Type B pancreatic cell (in vitro differentiated cells): ENCODE data around the gene KRT23. TPM values are rescaled to one million over a fixed set of nuclear protein-coding genes. Genes with fewer than 3 reads are reported as not detected.

ENCODE experiments used
- DNase-seq: peaks from one replicate; pipeline ENCODE4 v3.0.0; 2021; ENCODE audit warnings: mixed read lengths; ENCODE audit not compliant: unreplicated experiment; ENCODE audit errors: extremely low spot score
- H3K27ac Mint-ChIP-seq: 2 replicates; pipeline ENCODE4 v1.8.0; 2021; ENCODE audit warnings: mild to moderate bottlenecking, mixed read lengths
- H3K27me3 Mint-ChIP-seq: 2 replicates; pipeline ENCODE4 v1.8.0; 2021; ENCODE audit warnings: mixed read lengths
- H3K36me3 Mint-ChIP-seq: 2 replicates; pipeline ENCODE4 v1.8.0; 2021; ENCODE audit warnings: mixed read lengths
- H3K4me1 Mint-ChIP-seq: one replicate; pipeline ENCODE4 v1.8.0; 2021; ENCODE audit warnings: mixed read lengths; ENCODE audit not compliant: unreplicated experiment
- H3K4me3 Mint-ChIP-seq: 2 replicates; pipeline ENCODE4 v1.8.0; 2021; ENCODE audit warnings: mild to moderate bottlenecking, mixed read lengths
- H3K9me3 Mint-ChIP-seq: 2 replicates; pipeline ENCODE4 v1.8.0; 2021; ENCODE audit warnings: mixed read lengths
- CTCF ChIP-seq: fragments of 200-600 bp; sonication (generic); conservative IDR thresholded peaks from 2 replicates; pipeline ENCODE4 v1.5.0; 2021; ENCODE audit warnings: antibody characterized with exemption, mild to moderate bottlenecking
- total RNA-seq: library from RNA; stranded (reverse); gene quantifications from 2 replicates; pipeline ENCODE4 v1.2.1, GENCODE V29; 2021; ENCODE audit warnings: low replicate concordance

The KRT23 gene
- total RNA-seq, 1 donor from 2014 or later: 49.7 TPM

GRCh38 chr17:40909755-40910154 is 27.7 kb downstream of the KRT23 start:
- no peak for TF ChIP-seq CTCF
- Mint-ChIP-seq H3K9me3 (no peaks in the 10 kb centered on the region), H3K4me3 (peak overlapping the region; percentile 46), H3K4me1 (peaks cover 22% of the 10 kb centered on the region), H3K27me3 (no peaks in the 10 kb centered on the region), H3K36me3 (no peaks in the 10 kb centered on the region), H3K27ac (peak overlapping the region; percentile 94)
- no peak for DNase-seq

- Mint-ChIP-seq H3K27me3 (peaks cover 3% of the 10 kb centered on the region), H3K27ac (peak overlapping the region; percentile 94), H3K4me1 (peaks cover 25% of the 10 kb centered on the region), H3K4me3 (peak overlapping the region; percentile 43), H3K36me3 (peaks cover 3% of the 10 kb centered on the region), H3K9me3 (no peaks in the 10 kb centered on the region)
- peak; percentile 79 for DNase-seq
- peak; percentile 87 for TF ChIP-seq CTCF
These were observed 28.1 kb downstream of the KRT23 start for GRCh38 chr17:40909351-40909750.

- Mint-ChIP-seq H3K9me3 (peaks cover 4% of the 10 kb centered on the region), H3K4me1 (peaks cover 29% of the 10 kb centered on the region), H3K4me3 (no peak overlapping the region), H3K27ac (no peak overlapping the region), H3K36me3 (peaks cover 4% of the 10 kb centered on the region), H3K27me3 (peaks cover 3% of the 10 kb centered on the region)
- DNase-seq: no peak
- no peak for TF ChIP-seq CTCF
These were observed 30.8 kb downstream of the KRT23 start for GRCh38 chr17:40906613-40907012.

GRCh38 chr17:40905370-40905769 is 32.1 kb downstream of the KRT23 start:
- Mint-ChIP-seq H3K27me3 (peaks cover 3% of the 10 kb centered on the region), H3K27ac (no peak overlapping the region), H3K4me1 (peaks cover 33% of the 10 kb centered on the region), H3K4me3 (no peak overlapping the region), H3K9me3 (peaks cover 4% of the 10 kb centered on the region), H3K36me3 (peaks cover 4% of the 10 kb centered on the region)
- DNase-seq: no peak
- no peak for TF ChIP-seq CTCF

- Mint-ChIP-seq H3K4me1 (peaks cover 18% of the 10 kb centered on the region), H3K36me3 (peaks cover 4% of the 10 kb centered on the region), H3K27me3 (peaks cover 3% of the 10 kb centered on the region), H3K9me3 (peaks cover 4% of the 10 kb centered on the region), H3K4me3 (peak overlapping the region; percentile 1), H3K27ac (peak overlapping the region; percentile 70)
- no peak for DNase-seq
- TF ChIP-seq CTCF: no peak
These were observed 34.2 kb downstream of the KRT23 start for GRCh38 chr17:40903129-40903847.
